ENCODE data around the gene RPL31. TPM values are rescaled to one million over a fixed set of nuclear protein-coding genes. Genes with fewer than 3 reads are reported as not detected.
A peak's percentile ranks its signal among the peaks of the same experiment; 100 is the strongest.

The RPL31 gene
- total RNA-seq, 4 donors from 2014 or later, result 258 to 1,056 (median 762) TPM

DNA sequence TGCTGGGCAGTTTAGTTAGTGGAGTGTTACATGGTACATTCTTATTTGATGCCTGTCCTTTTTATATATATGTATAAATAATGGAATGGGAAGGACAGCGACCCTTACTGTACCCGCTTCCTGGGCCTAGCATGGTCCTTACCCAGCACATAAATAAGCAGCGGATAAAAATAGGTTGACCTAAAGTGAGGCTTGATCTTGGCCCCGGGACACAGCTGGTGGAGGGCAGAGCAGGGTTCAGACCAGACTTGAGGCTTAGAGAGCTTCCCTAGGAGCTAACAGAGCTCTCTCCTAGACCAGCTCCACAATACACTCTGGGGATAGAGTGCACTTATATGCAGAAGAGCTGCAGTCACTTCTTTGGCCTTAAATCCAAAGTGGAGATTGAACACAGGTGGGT lies 46.9 kb upstream of the RPL31 start:
- 96 to 100% methylated on average over 4 of the region's 4 CpGs for WGBS, 2 donors (ENCODE audit: low coverage in 1 of 2)
- Histone ChIP-seq H3K27me3 (no peaks in the 10 kb centered on the region), H3K27ac (no peak overlapping the region), H3K36me3 (no peaks in the 10 kb centered on the region), H3K4me1 (peaks cover 0 to 4% (median 2%) of the 10 kb centered on the region in 4 donors), H3K9me3 (no peaks in the 10 kb centered on the region), H3K4me3 (no peak overlapping the region)
- DNase-seq, result no peak
- in situ Hi-C loops (cut with MboI; ENCODE audit: low pct_ligation_motif_present in 1 of 4, low pct_unique_long_range_greater_than_20kb in 1 of 4, low sequenced_read_pairs in 3 of 4) (no loop called here), intact Hi-C loops (cut with DNase I; ENCODE audit: low total_unique reads) (no loop called here)
- no peak for TF ChIP-seq POLR2A (IDR thresholded peaks at IDR 0.05)
- TF ChIP-seq POLR2AphosphoS5 (IDR thresholded peaks at IDR 0.05), result no peak
- TF ChIP-seq CTCF (IDR thresholded peaks at IDR 0.05), result no peak
- no peak for TF ChIP-seq EP300 (IDR thresholded peaks at IDR 0.05; ENCODE audit: low read depth)

- TF ChIP-seq POLR2AphosphoS5 (IDR thresholded peaks at IDR 0.05) (no peak), EP300 (IDR thresholded peaks at IDR 0.05; ENCODE audit: low read depth) (no peak), POLR2A (IDR thresholded peaks at IDR 0.05) (no peak), CTCF (IDR thresholded peaks at IDR 0.05) (no peak)
- Histone ChIP-seq H3K27me3 (no peaks in the 10 kb centered on the region), H3K4me3 (no peak overlapping the region), H3K27ac (no peak overlapping the region), H3K4me1 (peaks cover 0 to 4% (median 2%) of the 10 kb centered on the region in 4 donors), H3K36me3 (no peaks in the 10 kb centered on the region), H3K9me3 (no peaks in the 10 kb centered on the region)
- intact Hi-C loops (cut with DNase I; ENCODE audit: low total_unique reads) (no loop called here), in situ Hi-C loops (cut with MboI; ENCODE audit: low pct_ligation_motif_present in 1 of 4, low pct_unique_long_range_greater_than_20kb in 1 of 4, low sequenced_read_pairs in 3 of 4) (no loop called here)
- no peak for DNase-seq
- 98% methylated on average over 5 of the region's 5 CpGs; no CpG with 5 or more reads in 1 of the 2 donors for WGBS, 2 donors (ENCODE audit: low coverage in 1 of 2)
These were observed 46.0 kb upstream of the RPL31 start for GRCh38 chr2:100956081-100956480.

- Histone ChIP-seq H3K4me3 (no peak overlapping the region), H3K27ac (peak overlapping the region in 1 of 4 donors; percentile 8), H3K9me3 (no peaks in the 10 kb centered on the region), H3K4me1 (peaks cover 0 to 4% (median 2%) of the 10 kb centered on the region in 4 donors), H3K36me3 (no peaks in the 10 kb centered on the region), H3K27me3 (no peaks in the 10 kb centered on the region)
- 68 to 89% methylated on average over 3 to 16 of the region's 16 CpGs for WGBS, 2 donors (ENCODE audit: low coverage in 1 of 2)
- DNase-seq, result no peak
- in situ Hi-C loops (cut with MboI; ENCODE audit: low pct_ligation_motif_present in 1 of 4, low pct_unique_long_range_greater_than_20kb in 1 of 4, low sequenced_read_pairs in 3 of 4), result no loop called here
- TF ChIP-seq EP300 (IDR thresholded peaks at IDR 0.05; ENCODE audit: low read depth) (no peak), POLR2A (IDR thresholded peaks at IDR 0.05) (no peak), POLR2AphosphoS5 (IDR thresholded peaks at IDR 0.05) (peak in 1 of 3 donors; percentile 7)
- intact Hi-C loops (cut with DNase I; ENCODE audit: low total_unique reads), result no loop called here
These were observed 44.0 kb upstream of the RPL31 start for GRCh38 chr2:100957996-100958653.

DNA sequence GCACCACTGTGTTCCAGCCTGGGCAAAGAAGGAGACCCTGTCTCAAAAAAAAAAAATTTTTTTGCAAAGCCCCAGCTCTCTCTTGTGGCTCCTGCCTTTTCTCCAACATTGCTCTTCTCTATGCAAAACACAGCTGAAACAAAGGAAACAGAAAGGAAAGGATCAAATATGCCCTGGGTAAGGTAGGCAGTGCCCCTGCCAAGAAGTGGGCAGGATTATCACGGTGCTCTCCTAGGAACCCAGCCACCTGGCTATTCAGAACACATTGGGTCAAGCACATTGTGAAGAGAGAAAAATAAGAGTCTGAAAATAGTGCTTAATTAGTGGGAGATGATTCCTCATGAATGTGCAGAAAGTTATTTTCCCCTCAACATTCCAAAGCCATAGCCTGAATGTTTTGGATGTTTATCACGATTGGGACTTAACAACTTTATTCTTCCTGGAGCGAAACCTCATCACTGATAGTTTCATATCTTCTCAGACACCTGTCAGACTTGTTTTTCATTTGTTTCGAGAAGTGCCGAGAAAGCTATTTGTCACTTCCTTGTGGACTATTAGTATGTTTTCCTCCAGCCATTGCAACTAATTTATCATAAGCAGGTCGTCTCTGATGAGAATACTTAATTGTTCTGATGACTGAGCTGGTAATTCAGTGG lies 42.7 kb upstream of the RPL31 start:
- H3K36me3 ChIP-seq, result no peaks in the 10 kb centered on the region
- peaks cover 0 to 4% (median 2%) of the 10 kb centered on the region in 4 donors for H3K4me1 ChIP-seq
- no peaks in the 10 kb centered on the region for H3K9me3 ChIP-seq
- DNase-seq, result no peak
- no peaks in the 10 kb centered on the region for H3K27me3 ChIP-seq
- WGBS, 2 donors (ENCODE audit: low coverage in 1 of 2), result 53 to 65% methylated on average over 5 to 6 of the region's 6 CpGs
- intact Hi-C loops (cut with DNase I; ENCODE audit: low total_unique reads), result no loop called here
- no peak overlapping the region for H3K4me3 ChIP-seq
- in situ Hi-C loops (cut with MboI; ENCODE audit: low pct_ligation_motif_present in 1 of 4, low pct_unique_long_range_greater_than_20kb in 1 of 4, low sequenced_read_pairs in 3 of 4), result no loop called here
- H3K27ac ChIP-seq, result no peak overlapping the region
- TF ChIP-seq CTCF (IDR thresholded peaks at IDR 0.05) (no peak), POLR2A (IDR thresholded peaks at IDR 0.05) (no peak), POLR2AphosphoS5 (IDR thresholded peaks at IDR 0.05) (no peak)

Data from transverse colon (tissue), 4 donors.